WTC11 (cell line): ENCODE measurements around the gene CHPF2. TPM values are rescaled to one million over a fixed set of nuclear protein-coding genes. Genes with fewer than 3 reads are reported as not detected.

Source experiments
- ATAC-seq: fragments of 200-7000 bp; cut with Tn5 transposase; 2 replicates; pipeline ENCODE4 v1.10.0; 2021; ENCODE audit warnings: mild to moderate bottlenecking, moderate library complexity
- CTCF ChIA-PET: fragments of 300-600 bp; sonication (Branson Sonifier 250); formaldehyde crosslinking; loops from one replicate; lab custom pipeline; 2021; ENCODE audit warnings: antibody characterized with exemption; lab: Charles Lee
- POLR2A ChIA-PET: fragments of 350-600 bp; sonication (Branson Sonifier 250); formaldehyde crosslinking; loops from one replicate; lab custom pipeline; 2021; ENCODE audit warnings: antibody characterized with exemption; lab: Charles Lee
- DNase-seq: peaks from one replicate; pipeline ENCODE4 v3.0.0; 2021; ENCODE audit warnings: low spot score
- H3K27ac Mint-ChIP-seq: 2 replicates; pipeline ENCODE4 v1.8.0; 2021; ENCODE audit warnings: mixed read lengths
- H3K27me3 Mint-ChIP-seq: 2 replicates; pipeline ENCODE4 v1.8.0; 2021; ENCODE audit warnings: low read depth, mild to moderate bottlenecking, moderate library complexity, mixed read lengths
- H3K36me3 Mint-ChIP-seq: 2 replicates; pipeline ENCODE4 v1.8.0; 2021; ENCODE audit warnings: mixed read lengths
- H3K4me1 Mint-ChIP-seq: 2 replicates; pipeline ENCODE4 v1.8.0; 2022; ENCODE audit warnings: mixed read lengths
- H3K4me3 Mint-ChIP-seq: 2 replicates; pipeline ENCODE4 v1.8.0; 2021; ENCODE audit warnings: mild to moderate bottlenecking, moderate library complexity, mixed read lengths
- H3K9me3 Mint-ChIP-seq: 2 replicates; pipeline ENCODE4 v1.8.0; 2021; ENCODE audit warnings: mixed read lengths
- CDX4 ChIP-seq: fragments of 250-450 bp; sonication (Bioruptor Pico); IDR thresholded peaks from 2 replicates; pipeline ENCODE4 v1.9.0; 2021; ENCODE audit warnings: moderate library complexity, mild to moderate bottlenecking, inconsistent platforms, borderline replicate concordance
- CREM ChIP-seq: sonication (generic); formaldehyde crosslinking; IDR thresholded peaks from 2 replicates; pipeline ENCODE4 v1.8.1; 2022; ENCODE audit warnings: mild to moderate bottlenecking, missing genetic modification reagents, moderate library complexity
- E2F1 ChIP-seq: sonication (generic); formaldehyde crosslinking; IDR thresholded peaks from 2 replicates; pipeline ENCODE4 v1.8.0; 2022; ENCODE audit warnings: mild to moderate bottlenecking, missing genetic modification reagents
- E2F5 ChIP-seq: sonication (generic); formaldehyde crosslinking; IDR thresholded peaks from 2 replicates; pipeline ENCODE4 v1.8.1; 2022; ENCODE audit warnings: mild to moderate bottlenecking, moderate library complexity, missing genetic modification reagents
- EMX1 ChIP-seq: fragments of 250-450 bp; sonication (Bioruptor Pico); IDR thresholded peaks from 2 replicates; pipeline ENCODE4 v1.8.0; 2021; ENCODE audit warnings: mild to moderate bottlenecking
- ERG ChIP-seq: fragments of 250-450 bp; sonication (Bioruptor Pico); IDR thresholded peaks from 2 replicates; pipeline ENCODE4 v1.8.0; 2021; ENCODE audit warnings: mild to moderate bottlenecking
- FOXK1 ChIP-seq: sonication (generic); formaldehyde crosslinking; IDR thresholded peaks from 2 replicates; pipeline ENCODE4 v1.8.0; 2022; ENCODE audit warnings: mild to moderate bottlenecking, moderate library complexity, missing genetic modification reagents
- FOXP1 ChIP-seq: sonication (generic); formaldehyde crosslinking; IDR thresholded peaks from 2 replicates; pipeline ENCODE4 v1.8.0; 2022; ENCODE audit warnings: missing genetic modification reagents, mild to moderate bottlenecking, moderate library complexity, borderline replicate concordance
- GRHL2 ChIP-seq: fragments of 250-450 bp; sonication (Bioruptor Pico); IDR thresholded peaks from 2 replicates; pipeline ENCODE4 v1.8.0; 2022; ENCODE audit warnings: mild to moderate bottlenecking, moderate library complexity; ENCODE audit not compliant: insufficient replicate concordance, severe bottlenecking
- GTF2I ChIP-seq: fragments of 250-450 bp; sonication (Bioruptor Pico); conservative IDR thresholded peaks from 2 replicates; pipeline ENCODE4 v1.4.0; 2021; ENCODE audit warnings: mild to moderate bottlenecking
- HMGXB4 ChIP-seq: sonication (generic); formaldehyde crosslinking; IDR thresholded peaks from 2 replicates; pipeline ENCODE4 v1.8.1; 2023; ENCODE audit warnings: mild to moderate bottlenecking, moderate library complexity, missing genetic modification reagents
- MXD4 ChIP-seq: fragments of 250-450 bp; sonication (Bioruptor Pico); IDR thresholded peaks from 2 replicates; pipeline ENCODE4 v1.8.0; 2021; ENCODE audit warnings: mild to moderate bottlenecking, moderate library complexity, borderline replicate concordance
- NR3C1 ChIP-seq: sonication (generic); formaldehyde crosslinking; conservative IDR thresholded peaks from 2 replicates; pipeline ENCODE4 v1.8.1; 2023; ENCODE audit warnings: low read depth, mild to moderate bottlenecking, missing genetic modification reagents
- OVOL2 ChIP-seq: fragments of 250-450 bp; sonication (Bioruptor Pico); IDR thresholded peaks from 2 replicates; pipeline ENCODE4 v1.9.0; 2021; ENCODE audit warnings: mild to moderate bottlenecking, borderline replicate concordance
- RELA ChIP-seq: sonication (generic); formaldehyde crosslinking; IDR thresholded peaks from 2 replicates; pipeline ENCODE4 v1.8.1; 2022; ENCODE audit warnings: missing genetic modification reagents, mild to moderate bottlenecking, borderline replicate concordance
- TEAD1 ChIP-seq: sonication (generic); formaldehyde crosslinking; IDR thresholded peaks from 2 replicates; pipeline ENCODE4 v1.8.0; 2022; ENCODE audit warnings: mild to moderate bottlenecking, missing genetic modification reagents
- ZNF232 ChIP-seq: sonication (generic); formaldehyde crosslinking; IDR thresholded peaks from 2 replicates; pipeline ENCODE4 v1.8.0; 2022; ENCODE audit warnings: mild to moderate bottlenecking, missing genetic modification reagents
- ZNF425 ChIP-seq: fragments of 250-450 bp; sonication (Bioruptor Pico); conservative IDR thresholded peaks from 2 replicates; pipeline ENCODE4 v1.9.0; 2021; ENCODE audit warnings: mild to moderate bottlenecking
- total RNA-seq: library from RNA; stranded (reverse); gene quantifications from 3 replicates; pipeline ENCODE4 v1.2.3, GENCODE V29; 2021
- TF ChIP-seq, protein P1 (sequence below): sonication (generic); formaldehyde crosslinking; IDR thresholded peaks from 2 replicates; pipeline ENCODE4 v1.8.1; 2022; ENCODE audit warnings: low read depth, missing genetic modification reagents, borderline replicate concordance
- TF ChIP-seq, protein P2 (sequence below): sonication (generic); formaldehyde crosslinking; IDR thresholded peaks from 2 replicates; pipeline ENCODE4 v1.8.1; 2023; ENCODE audit warnings: mild to moderate bottlenecking, missing genetic modification reagents
- TF ChIP-seq, protein P3 (sequence below): fragments of 250-450 bp; sonication (Bioruptor Pico); IDR thresholded peaks from 2 replicates; pipeline ENCODE4 v1.9.0; 2021; ENCODE audit warnings: mild to moderate bottlenecking

Gene CHPF2
- total RNA-seq, 1 experiment from 2014 or later: 30.7 TPM

- TF ChIP-seq, protein P1, sequence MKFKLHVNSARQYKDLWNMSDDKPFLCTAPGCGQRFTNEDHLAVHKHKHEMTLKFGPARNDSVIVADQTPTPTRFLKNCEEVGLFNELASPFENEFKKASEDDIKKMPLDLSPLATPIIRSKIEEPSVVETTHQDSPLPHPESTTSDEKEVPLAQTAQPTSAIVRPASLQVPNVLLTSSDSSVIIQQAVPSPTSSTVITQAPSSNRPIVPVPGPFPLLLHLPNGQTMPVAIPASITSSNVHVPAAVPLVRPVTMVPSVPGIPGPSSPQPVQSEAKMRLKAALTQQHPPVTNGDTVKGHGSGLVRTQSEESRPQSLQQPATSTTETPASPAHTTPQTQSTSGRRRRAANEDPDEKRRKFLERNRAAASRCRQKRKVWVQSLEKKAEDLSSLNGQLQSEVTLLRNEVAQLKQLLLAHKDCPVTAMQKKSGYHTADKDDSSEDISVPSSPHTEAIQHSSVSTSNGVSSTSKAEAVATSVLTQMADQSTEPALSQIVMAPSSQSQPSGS: no peak
- TF ChIP-seq ZNF425 (CRISPR knock-in tag) (no peak), NR3C1 (no peak), GRHL2 (CRISPR knock-in tag) (no peak), HMGXB4 (CRISPR knock-in tag) (no peak), RELA (CRISPR knock-in tag) (no peak), E2F1 (CRISPR knock-in tag) (no peak)
- TF ChIP-seq, protein P2, sequence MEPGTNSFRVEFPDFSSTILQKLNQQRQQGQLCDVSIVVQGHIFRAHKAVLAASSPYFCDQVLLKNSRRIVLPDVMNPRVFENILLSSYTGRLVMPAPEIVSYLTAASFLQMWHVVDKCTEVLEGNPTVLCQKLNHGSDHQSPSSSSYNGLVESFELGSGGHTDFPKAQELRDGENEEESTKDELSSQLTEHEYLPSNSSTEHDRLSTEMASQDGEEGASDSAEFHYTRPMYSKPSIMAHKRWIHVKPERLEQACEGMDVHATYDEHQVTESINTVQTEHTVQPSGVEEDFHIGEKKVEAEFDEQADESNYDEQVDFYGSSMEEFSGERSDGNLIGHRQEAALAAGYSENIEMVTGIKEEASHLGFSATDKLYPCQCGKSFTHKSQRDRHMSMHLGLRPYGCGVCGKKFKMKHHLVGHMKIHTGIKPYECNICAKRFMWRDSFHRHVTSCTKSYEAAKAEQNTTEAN (CRISPR knock-in tag): no peak
- TF ChIP-seq, all 79 proteins: peak for 0
Measured at GRCh38 chr7:151198945-151199848, 33.1 kb upstream of the CHPF2 start (continued).

DNA sequence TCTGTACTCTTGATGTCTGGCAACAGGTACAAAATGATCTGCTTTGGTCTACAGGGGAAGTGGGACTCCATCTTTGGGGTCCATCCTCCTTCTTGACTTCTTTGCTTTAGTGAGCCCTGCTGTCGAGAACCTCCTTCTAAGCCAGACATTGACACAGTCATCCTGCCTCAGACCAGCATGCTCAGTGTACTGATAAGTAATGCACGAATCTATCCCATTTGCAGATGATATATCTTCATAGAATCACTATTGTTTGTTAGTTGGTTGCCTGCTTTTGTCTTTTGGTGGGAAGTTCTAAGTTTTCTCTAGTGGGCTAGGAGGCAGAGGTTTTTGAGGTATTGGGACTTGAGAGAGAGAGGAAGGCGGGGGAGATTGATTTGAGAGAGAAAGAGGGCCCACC, 30.9 kb upstream of the CHPF2 start:
- no peak for ATAC-seq
- ChIA-PET CTCF (interaction anchor here (0.8 to 2.2 kb wide), 2 partner anchors 43 to 110 kb away, joined by 4 to 9 read pairs; no protein-coding TSS in a partner anchor), POLR2A (no interaction called here)
- Mint-ChIP-seq H3K9me3 (no peaks in the 10 kb centered on the region), H3K36me3 (no peaks in the 10 kb centered on the region), H3K4me1 (peaks cover 4% of the 10 kb centered on the region), H3K27ac (no peak overlapping the region), H3K27me3 (peaks cover 7% of the 10 kb centered on the region), H3K4me3 (no peak overlapping the region)
- no peak for DNase-seq
- TF ChIP-seq MXD4 (CRISPR knock-in tag): no peak
- TF ChIP-seq E2F5: no peak
- no peak for TF ChIP-seq FOXP1 (CRISPR knock-in tag)
- no peak for TF ChIP-seq ERG (CRISPR knock-in tag)
- TF ChIP-seq, protein P3, sequence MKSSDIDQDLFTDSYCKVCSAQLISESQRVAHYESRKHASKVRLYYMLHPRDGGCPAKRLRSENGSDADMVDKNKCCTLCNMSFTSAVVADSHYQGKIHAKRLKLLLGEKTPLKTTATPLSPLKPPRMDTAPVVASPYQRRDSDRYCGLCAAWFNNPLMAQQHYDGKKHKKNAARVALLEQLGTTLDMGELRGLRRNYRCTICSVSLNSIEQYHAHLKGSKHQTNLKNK (CRISPR knock-in tag): no peak
- no peak for TF ChIP-seq CREM (CRISPR knock-in tag)
- TF ChIP-seq GTF2I (CRISPR knock-in tag): no peak
- TF ChIP-seq CDX4 (CRISPR knock-in tag): no peak
- no peak for TF ChIP-seq ZNF232 (CRISPR knock-in tag)
- no peak for TF ChIP-seq FOXK1 (CRISPR knock-in tag)
- TF ChIP-seq GRHL2 (CRISPR knock-in tag): no peak
- no peak for TF ChIP-seq TEAD1
- no peak for TF ChIP-seq EMX1 (CRISPR knock-in tag)
- no peak for TF ChIP-seq OVOL2
